ENCODE data around the gene PRKCH. TPM values are rescaled to one million over a fixed set of nuclear protein-coding genes. Genes with fewer than 3 reads are reported as not detected.

The PRKCH gene
- total and polyA plus RNA-seq, 10 of the 15 experiments (the other 5 are each of a cell fraction or from before 2014, with no cell fraction given) = 10.7 to 140 (median 33.2) TPM

DNA sequence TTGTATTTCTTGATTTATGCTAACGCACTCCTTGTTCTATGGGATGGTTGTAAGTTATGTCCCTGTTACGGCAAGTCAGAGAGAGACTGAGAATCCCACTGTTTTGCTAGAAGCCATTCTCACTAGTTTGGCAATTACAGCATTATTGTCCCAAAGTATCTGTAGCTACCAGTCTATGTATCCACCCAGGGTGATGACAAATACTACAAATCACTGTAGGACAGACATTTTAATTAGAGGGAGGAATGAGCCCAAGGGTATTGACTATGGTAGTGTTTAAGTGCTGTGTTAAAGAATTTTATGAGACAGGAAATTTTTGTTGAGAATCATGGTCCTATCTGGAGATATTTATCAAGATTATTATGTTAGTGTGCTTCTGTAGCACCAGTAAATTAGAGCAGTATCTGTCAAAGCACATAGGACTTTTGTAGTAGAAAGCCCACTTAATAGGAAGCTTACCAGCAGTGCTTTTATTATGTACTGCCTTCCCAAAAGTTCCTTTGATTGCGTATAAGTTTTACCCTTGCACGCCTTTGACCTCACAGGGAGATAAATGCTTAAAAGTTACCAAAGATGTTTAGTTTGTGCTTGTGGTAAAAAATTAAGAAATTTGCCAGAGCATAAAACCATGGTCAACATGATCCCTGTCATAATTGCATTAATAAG is 10.7 kb downstream of the PRKCH start:
- ATAC-seq (no peak), FAIRE-seq (no peak), DNase-seq (ENCODE audit: low read depth, low spot score) (no peak)
- no TSS peak for BruUV-seq (replicated peaks)
- Histone ChIP-seq H3K36me3 (ENCODE audit: control insufficient read depth in 2 of 2, insufficient read depth in 2 of 2, low read length in 1 of 2) (no peaks in the 10 kb centered on the region; a peak in 1 of 4 replicates), H3K27me3 (replicated peaks in 1 of 2; ENCODE audit: control insufficient read depth in 2 of 2, insufficient read depth in 2 of 2, low read length in 1 of 2) (no peaks in the 10 kb centered on the region), H3K4me1 (ENCODE audit: control insufficient read depth, insufficient read depth, low read length) (peaks cover 35% of the 10 kb centered on the region), H3K79me2 (ENCODE audit: control insufficient read depth, insufficient read depth, low read length) (peaks cover 92% of the 10 kb centered on the region), H2AFZ (ENCODE audit: control insufficient read depth, low read depth, low read length) (no peak overlapping the region), H4K20me1 (ENCODE audit: control insufficient read depth, insufficient read depth) (no peaks in the 10 kb centered on the region), H3K27ac (ENCODE audit: control insufficient read depth, insufficient read depth) (no peak overlapping the region), H3K4me3 (peak overlapping the region; percentile 22; the same call in 1 of the 2 replicates), H3K4me2 (ENCODE audit: control insufficient read depth, insufficient read depth) (no peak overlapping the region), H3K9me3 (replicated peaks; ENCODE audit: control insufficient read depth, insufficient read depth, low read length) (no peaks in the 10 kb centered on the region), H3K9ac (ENCODE audit: control insufficient read depth, insufficient read depth, low read length) (no peak overlapping the region)
- in situ Hi-C loops (cut with MboI) = no loop called here
- ChIA-PET CTCF (interaction anchor here (0.9 to 1.7 kb wide), 3 partner anchors 9 to 139 kb away, joined by 3 to 8 read pairs (median 3); no protein-coding TSS in a partner anchor), POLR2A (interaction anchor here (0.7 to 8.0 kb wide), 4 partner anchors 10 to 64 kb away, joined by 3 to 74 read pairs (median 25); partner anchors contain the start of gene PRKCH), SMC1A (ENCODE audit: uncharacterized antibody, unreplicated experiment) (interaction anchor here (0.8 to 5.5 kb wide), 17 partner anchors 9 to 372 kb away, joined by 3 to 61 read pairs (median 4); no protein-coding TSS in a partner anchor), RAD21 (ENCODE audit: unreplicated experiment) (interaction anchor here (1.1 to 7.4 kb wide), 3 partner anchors 9 to 56 kb away, joined by 3 to 61 read pairs (median 20); no protein-coding TSS in a partner anchor)
- TF ChIP-seq HDAC6 (IDR thresholded peaks at IDR 0.05; ENCODE audit: unreplicated experiment) (no peak), SMARCA5 (IDR thresholded peaks at IDR 0.05) (no peak), POU2F2 (IDR thresholded peaks at IDR 0.05; ENCODE audit: borderline replicate concordance, low read depth, low read length) (no peak), BCL11A (IDR thresholded peaks at IDR 0.05; ENCODE audit: low read depth, low read length) (no peak), KDM1A (IDR thresholded peaks at IDR 0.05; ENCODE audit: borderline replicate concordance) (no peak), PML (IDR thresholded peaks at IDR 0.05; ENCODE audit: low read length) (no peak), CHD4 (IDR thresholded peaks at IDR 0.05) (no peak), KAT2A (conservative IDR thresholded peaks at IDR 0.05; ENCODE audit: control insufficient read depth, low read depth, low read length) (no peak), CREB1 (IDR thresholded peaks at IDR 0.05; ENCODE audit: low read depth) (no peak)
- TF ChIP-seq, protein P1, sequence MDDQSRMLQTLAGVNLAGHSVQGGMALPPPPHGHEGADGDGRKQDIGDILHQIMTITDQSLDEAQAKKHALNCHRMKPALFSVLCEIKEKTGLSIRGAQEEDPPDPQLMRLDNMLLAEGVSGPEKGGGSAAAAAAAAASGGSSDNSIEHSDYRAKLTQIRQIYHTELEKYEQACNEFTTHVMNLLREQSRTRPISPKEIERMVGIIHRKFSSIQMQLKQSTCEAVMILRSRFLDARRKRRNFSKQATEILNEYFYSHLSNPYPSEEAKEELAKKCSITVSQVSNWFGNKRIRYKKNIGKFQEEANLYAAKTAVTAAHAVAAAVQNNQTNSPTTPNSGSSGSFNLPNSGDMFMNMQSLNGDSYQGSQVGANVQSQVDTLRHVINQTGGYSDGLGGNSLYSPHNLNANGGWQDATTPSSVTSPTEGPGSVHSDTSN (IDR thresholded peaks at IDR 0.05; ENCODE audit: insufficient replicate concordance, low read depth, low read length) = no peak
- TF ChIP-seq, protein P2, sequence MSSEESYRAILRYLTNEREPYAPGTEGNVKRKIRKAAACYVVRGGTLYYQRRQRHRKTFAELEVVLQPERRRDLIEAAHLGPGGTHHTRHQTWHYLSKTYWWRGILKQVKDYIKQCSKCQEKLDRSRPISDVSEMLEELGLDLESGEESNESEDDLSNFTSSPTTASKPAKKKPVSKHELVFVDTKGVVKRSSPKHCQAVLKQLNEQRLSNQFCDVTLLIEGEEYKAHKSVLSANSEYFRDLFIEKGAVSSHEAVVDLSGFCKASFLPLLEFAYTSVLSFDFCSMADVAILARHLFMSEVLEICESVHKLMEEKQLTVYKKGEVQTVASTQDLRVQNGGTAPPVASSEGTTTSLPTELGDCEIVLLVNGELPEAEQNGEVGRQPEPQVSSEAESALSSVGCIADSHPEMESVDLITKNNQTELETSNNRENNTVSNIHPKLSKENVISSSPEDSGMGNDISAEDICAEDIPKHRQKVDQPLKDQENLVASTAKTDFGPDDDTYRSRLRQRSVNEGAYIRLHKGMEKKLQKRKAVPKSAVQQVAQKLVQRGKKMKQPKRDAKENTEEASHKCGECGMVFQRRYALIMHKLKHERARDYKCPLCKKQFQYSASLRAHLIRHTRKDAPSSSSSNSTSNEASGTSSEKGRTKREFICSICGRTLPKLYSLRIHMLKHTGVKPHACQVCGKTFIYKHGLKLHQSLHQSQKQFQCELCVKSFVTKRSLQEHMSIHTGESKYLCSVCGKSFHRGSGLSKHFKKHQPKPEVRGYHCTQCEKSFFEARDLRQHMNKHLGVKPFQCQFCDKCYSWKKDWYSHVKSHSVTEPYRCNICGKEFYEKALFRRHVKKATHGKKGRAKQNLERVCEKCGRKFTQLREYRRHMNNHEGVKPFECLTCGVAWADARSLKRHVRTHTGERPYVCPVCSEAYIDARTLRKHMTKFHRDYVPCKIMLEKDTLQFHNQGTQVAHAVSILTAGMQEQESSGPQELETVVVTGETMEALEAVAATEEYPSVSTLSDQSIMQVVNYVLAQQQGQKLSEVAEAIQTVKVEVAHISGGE (CRISPR knock-in tag; IDR thresholded peaks at IDR 0.05) = no peak
- WGBS (ENCODE audit: insufficient coverage, insufficient replicate concordance, low lambda C conversion rate, missing lambda C conversion rate) = 100% methylated on average over 4 of the region's 4 CpGs
- intact Hi-C loops (cut with micrococcal nuclease; ENCODE audit: unreplicated experiment) = no loop called here

Data from GM12878 (cell line).